Uterus (tissue), 4 donors: ENCODE results near the gene PNKD. TPM values are rescaled to one million over a fixed set of nuclear protein-coding genes. Genes with fewer than 3 reads are reported as not detected.

Experiments
- DNase-seq, 2 donors: peaks; one replicate each; pipeline ENCODE4 v3.0.0-alpha.2; 2019 to 2020
- H3K27ac ChIP-seq, 2 donors: fragments of 200-600 bp; sonication (generic); 1 replicate in 1 of 2; 2 replicates in 1 of 2; pipeline ENCODE4 v1.5.1; 2016 to 2018
- H3K27me3 ChIP-seq, 2 donors: fragments of 200-600 bp; sonication (generic); one replicate each; pipeline ENCODE4 v1.5.1; 2018 to 2019; ENCODE audit warnings: control low read depth in 1 of 2
- H3K36me3 ChIP-seq, 2 donors: fragments of 200-600 bp; sonication (generic); one replicate each; pipeline ENCODE4 v1.5.1; 2019; ENCODE audit warnings: control low read depth in 1 of 2
- H3K4me1 ChIP-seq, 2 donors: fragments of 200-600 bp; sonication (generic); one replicate each; pipeline ENCODE4 v1.5.1; 2018 to 2019; ENCODE audit warnings: control low read depth in 1 of 2
- H3K4me3 ChIP-seq, 2 donors: fragments of 200-600 bp; sonication (generic); 1 replicate in 1 of 2; 2 replicates in 1 of 2; pipeline ENCODE4 v1.5.1; 2018 to 2019; ENCODE audit warnings: mild to moderate bottlenecking in 1 of 2
- H3K9me3 ChIP-seq, 2 donors: fragments of 200-600 bp; sonication (generic); one replicate each; pipeline ENCODE4 v1.5.1; 2019; ENCODE audit warnings: control low read depth in 1 of 2
- POLR2A ChIP-seq, 2 donors: fragments of 450-650 bp; IDR thresholded peaks; one replicate each; pipeline ENCODE4 v1.6.1; 2016; ENCODE audit warnings: antibody characterized with exemption in 2 of 2, mild to moderate bottlenecking in 1 of 2, moderate library complexity in 1 of 2
- intact Hi-C: fragments of 100-400 bp; cut with DNase I; formaldehyde crosslinking; loops from one replicate; pipeline ENCODE4 v1.15.1; 2023; ENCODE audit warnings: low total_unique reads
- total RNA-seq, 4 donors: library from RNA; depleted of rRNA in 3 of 4; stranded (reverse); fragments of >200 nt in 3 of 4; gene quantifications; one replicate each; pipeline versions ENCODE4 v1.1.0 to v1.2.4, GENCODE V29; 2014 to 2023
- TF ChIP-seq, protein P1 (sequence below), 4 experiments: fragments of 200-600 bp in 2 of 4; fragments of 450-650 bp in 2 of 4; sonication (generic) in 2 of 4; IDR thresholded peaks; one replicate each; pipeline ENCODE4 v1.5.1; 2016 to 2019; ENCODE audit warnings: antibody characterized with exemption in 4 of 4, mild to moderate bottlenecking in 2 of 4, moderate library complexity in 1 of 4
- donor health status: DM: yes; HTN: yes; CAD: no.

Gene PNKD
- total RNA-seq, 4 donors from 2014 or later = 11.8 to 47.8 (median 31.7) TPM

DNA sequence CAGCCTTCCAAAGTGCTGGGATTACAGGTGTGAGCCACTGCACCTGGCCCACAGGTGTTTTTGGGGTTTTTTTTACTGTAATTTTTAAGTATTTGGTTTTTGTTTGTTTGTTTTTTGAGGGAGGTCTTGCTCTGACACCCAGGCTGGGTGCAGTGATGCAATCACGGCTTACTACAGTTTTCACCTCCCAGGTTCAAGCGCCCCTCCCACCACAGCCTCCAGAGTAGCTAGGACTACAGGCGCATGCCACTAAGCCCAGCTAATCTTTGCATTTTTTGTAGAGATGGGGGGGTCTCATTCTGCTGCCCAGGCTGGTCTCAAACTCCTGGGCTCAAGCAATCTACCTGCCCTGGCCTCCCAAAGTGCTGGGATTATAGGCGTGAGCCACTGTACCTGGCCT is 104.5 kb downstream of the PNKD start:
- DNase-seq = no peak
- Histone ChIP-seq H3K36me3 (no peaks in the 10 kb centered on the region), H3K9me3 (no peaks in the 10 kb centered on the region), H3K4me1 (no peaks in the 10 kb centered on the region), H3K27me3 (no peaks in the 10 kb centered on the region), H3K27ac (no peak overlapping the region), H3K4me3 (no peak overlapping the region)
- intact Hi-C loops = no loop called here
- no peak for TF ChIP-seq POLR2A (IDR thresholded peaks at IDR 0.05)
- TF ChIP-seq, protein P1, sequence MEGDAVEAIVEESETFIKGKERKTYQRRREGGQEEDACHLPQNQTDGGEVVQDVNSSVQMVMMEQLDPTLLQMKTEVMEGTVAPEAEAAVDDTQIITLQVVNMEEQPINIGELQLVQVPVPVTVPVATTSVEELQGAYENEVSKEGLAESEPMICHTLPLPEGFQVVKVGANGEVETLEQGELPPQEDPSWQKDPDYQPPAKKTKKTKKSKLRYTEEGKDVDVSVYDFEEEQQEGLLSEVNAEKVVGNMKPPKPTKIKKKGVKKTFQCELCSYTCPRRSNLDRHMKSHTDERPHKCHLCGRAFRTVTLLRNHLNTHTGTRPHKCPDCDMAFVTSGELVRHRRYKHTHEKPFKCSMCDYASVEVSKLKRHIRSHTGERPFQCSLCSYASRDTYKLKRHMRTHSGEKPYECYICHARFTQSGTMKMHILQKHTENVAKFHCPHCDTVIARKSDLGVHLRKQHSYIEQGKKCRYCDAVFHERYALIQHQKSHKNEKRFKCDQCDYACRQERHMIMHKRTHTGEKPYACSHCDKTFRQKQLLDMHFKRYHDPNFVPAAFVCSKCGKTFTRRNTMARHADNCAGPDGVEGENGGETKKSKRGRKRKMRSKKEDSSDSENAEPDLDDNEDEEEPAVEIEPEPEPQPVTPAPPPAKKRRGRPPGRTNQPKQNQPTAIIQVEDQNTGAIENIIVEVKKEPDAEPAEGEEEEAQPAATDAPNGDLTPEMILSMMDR (IDR thresholded peaks at IDR 0.05) = no peak

GRCh38 chr2:218375212-218375611 is 104.9 kb downstream of the PNKD start:
- H3K4me3 ChIP-seq = no peak overlapping the region
- no peaks in the 10 kb centered on the region for H3K36me3 ChIP-seq
- H3K9me3 ChIP-seq = no peaks in the 10 kb centered on the region
- no peak overlapping the region for H3K27ac ChIP-seq
- no peaks in the 10 kb centered on the region for H3K4me1 ChIP-seq
- H3K27me3 ChIP-seq = no peaks in the 10 kb centered on the region
- intact Hi-C loops = no loop called here
- no peak for DNase-seq
- no peak for TF ChIP-seq POLR2A (IDR thresholded peaks at IDR 0.05)
- TF ChIP-seq, protein P1 (IDR thresholded peaks at IDR 0.05) = no peak

GRCh38 chr2:218378053-218378452 is 107.7 kb downstream of the PNKD start:
- Histone ChIP-seq H3K4me1 (no peaks in the 10 kb centered on the region), H3K27ac (no peak overlapping the region), H3K4me3 (no peak overlapping the region), H3K36me3 (no peaks in the 10 kb centered on the region), H3K27me3 (no peaks in the 10 kb centered on the region), H3K9me3 (no peaks in the 10 kb centered on the region)
- intact Hi-C loops = no loop called here
- DNase-seq = no peak
- TF ChIP-seq, protein P1 (IDR thresholded peaks at IDR 0.05) = no peak
- TF ChIP-seq POLR2A (IDR thresholded peaks at IDR 0.05) = no peak

- intact Hi-C loops = no loop called here
- DNase-seq = no peak
- no peak within 1 kb of the TSS for H3K4me3 ChIP-seq
- TF ChIP-seq, protein P1 (IDR thresholded peaks at IDR 0.05) = no peak
- TF ChIP-seq POLR2A (IDR thresholded peaks at IDR 0.05) = no peak
- no peak within 1 kb of the TSS for H3K27ac ChIP-seq
- no peaks in the 10 kb centered on the region for H3K9me3 ChIP-seq
- no peaks in the 10 kb centered on the region for H3K4me1 ChIP-seq
- no peaks in the 10 kb centered on the region for H3K36me3 ChIP-seq
- no peaks in the 10 kb centered on the region for H3K27me3 ChIP-seq
These were observed 111.6 kb downstream of the PNKD start, which contains the start of gene SLC11A1 for GRCh38 chr2:218381916-218382366. Gene SLC11A1 (plus strand): TSS chr2:218382273. CDS start chr2:218382369, 96 bp downstream.

DNA sequence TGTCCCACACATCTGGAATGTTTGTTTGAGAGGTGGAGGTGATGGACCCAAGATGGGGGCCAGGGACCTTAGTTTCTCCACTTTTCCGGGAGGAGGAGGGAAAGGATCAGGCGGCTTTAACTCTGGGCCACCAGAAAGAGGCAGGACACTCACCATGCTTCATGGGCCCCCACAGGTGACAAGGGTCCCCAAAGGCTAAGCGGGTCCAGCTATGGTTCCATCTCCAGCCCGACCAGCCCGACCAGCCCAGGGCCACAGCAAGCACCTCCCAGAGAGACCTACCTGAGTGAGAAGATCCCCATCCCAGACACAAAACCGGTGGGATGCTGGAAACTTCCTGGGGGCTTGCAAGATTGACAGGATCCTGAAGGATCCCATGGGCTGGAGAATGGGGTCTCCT is 112.5 kb downstream of the PNKD start:
- Histone ChIP-seq H3K4me3 (no peak overlapping the region), H3K27me3 (no peaks in the 10 kb centered on the region), H3K27ac (no peak overlapping the region), H3K4me1 (no peaks in the 10 kb centered on the region), H3K9me3 (no peaks in the 10 kb centered on the region), H3K36me3 (no peaks in the 10 kb centered on the region)
- TF ChIP-seq, protein P1 (IDR thresholded peaks at IDR 0.05) = no peak
- no peak for TF ChIP-seq POLR2A (IDR thresholded peaks at IDR 0.05)
- no peak for DNase-seq
- intact Hi-C loops = no loop called here
